Measurements from ENCODE around the gene TIE1.
"Not testable (repeated sequence)": the region's sequence is repeated elsewhere in the genome, so short reads cannot be mapped to it uniquely, and the experiment has no call there.

Gene TIE1

GRCh38 chr1:43363283-43363934 lies 62.6 kb downstream of the TIE1 start:
- no peak for DNase-seq (ENCODE audit: low spot score)

- DNase-seq (ENCODE audit: low spot score): no peak
Observed at GRCh38 chr1:43363935-43364525, 63.2 kb downstream of the TIE1 start.

GRCh38 chr1:43365678-43366077 lies 64.9 kb downstream of the TIE1 start:
- DNase-seq (ENCODE audit: low spot score): no peak

- DNase-seq (ENCODE audit: low spot score): no peak
Observed at GRCh38 chr1:43366179-43366578, 65.4 kb downstream of the TIE1 start.

GRCh38 chr1:43366601-43367025 lies 65.8 kb downstream of the TIE1 start:
- no peak for DNase-seq (ENCODE audit: low spot score)

GRCh38 chr1:43367026-43367903 lies 66.5 kb downstream of the TIE1 start:
- DNase-seq (ENCODE audit: low spot score): peak; percentile 65

- peak; percentile 97 for DNase-seq (ENCODE audit: low spot score)
Observed at GRCh38 chr1:43367904-43368645, 67.3 kb downstream of the TIE1 start, which contains the start of gene ELOVL1. ELOVL1 (minus strand) TSS chr1:43368011; CDS start chr1:43365609, 2,402 bp downstream.

GRCh38 chr1:43368646-43369020 lies 67.9 kb downstream of the TIE1 start:
- DNase-seq (ENCODE audit: low spot score): no peak

- not testable (repeated sequence) for DNase-seq (ENCODE audit: low spot score)
Observed at GRCh38 chr1:43369779-43370178, 69.0 kb downstream of the TIE1 start.

GRCh38 chr1:43370564-43370963 lies 69.8 kb downstream of the TIE1 start:
- DNase-seq (ENCODE audit: low spot score): no peak

- no peak for DNase-seq (ENCODE audit: low spot score)
Observed at GRCh38 chr1:43372172-43372571, 71.4 kb downstream of the TIE1 start.
